Breast epithelium (tissue), 3 donors: ENCODE measurements around the gene CFAP119.

Source experiments
- CTCF ChIP-seq, 3 donors: fragments of 450-650 bp; IDR thresholded peaks; one replicate each; pipeline ENCODE4 v1.5.1; 2016 to 2017; ENCODE audit warnings: antibody characterized with exemption in 3 of 3, mild to moderate bottlenecking in 3 of 3, moderate library complexity in 3 of 3
- POLR2A ChIP-seq: fragments of 450-650 bp; IDR thresholded peaks from one replicate; pipeline ENCODE4 v1.6.1; 2016; ENCODE audit warnings: antibody characterized with exemption, mild to moderate bottlenecking, moderate library complexity
- POLR2AphosphoS5 ChIP-seq, 3 donors: sonication (generic); formaldehyde crosslinking; IDR thresholded peaks; one replicate each; pipeline ENCODE4 v1.6.1; 2017; ENCODE audit warnings: antibody characterized with exemption in 3 of 3

GRCh38 chr16:30769379-30770089, 7.7 kb upstream of the CFAP119 start:
- TF ChIP-seq CTCF (IDR thresholded peaks at IDR 0.05): no peak
- TF ChIP-seq POLR2A: no peak
- TF ChIP-seq POLR2AphosphoS5 (IDR thresholded peaks at IDR 0.05): no peak
